NCI-H1105 treated with DMSO at 0.1 percent for 48 hours (cell line): ENCODE data around the gene SERPINB5.
A peak's percentile ranks its signal among the peaks of the same experiment; 100 is the strongest.
"Not testable (repeated sequence)": the region's sequence is repeated elsewhere in the genome, so short reads cannot be mapped to it uniquely, and the experiment has no call there.

Source experiments
- DNase-seq: peaks from one replicate; lab custom pipeline; 2025; lab: John Stamatoyannopoulos, UW

Gene SERPINB5, protein sequence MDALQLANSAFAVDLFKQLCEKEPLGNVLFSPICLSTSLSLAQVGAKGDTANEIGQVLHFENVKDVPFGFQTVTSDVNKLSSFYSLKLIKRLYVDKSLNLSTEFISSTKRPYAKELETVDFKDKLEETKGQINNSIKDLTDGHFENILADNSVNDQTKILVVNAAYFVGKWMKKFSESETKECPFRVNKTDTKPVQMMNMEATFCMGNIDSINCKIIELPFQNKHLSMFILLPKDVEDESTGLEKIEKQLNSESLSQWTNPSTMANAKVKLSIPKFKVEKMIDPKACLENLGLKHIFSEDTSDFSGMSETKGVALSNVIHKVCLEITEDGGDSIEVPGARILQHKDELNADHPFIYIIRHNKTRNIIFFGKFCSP

DNA sequence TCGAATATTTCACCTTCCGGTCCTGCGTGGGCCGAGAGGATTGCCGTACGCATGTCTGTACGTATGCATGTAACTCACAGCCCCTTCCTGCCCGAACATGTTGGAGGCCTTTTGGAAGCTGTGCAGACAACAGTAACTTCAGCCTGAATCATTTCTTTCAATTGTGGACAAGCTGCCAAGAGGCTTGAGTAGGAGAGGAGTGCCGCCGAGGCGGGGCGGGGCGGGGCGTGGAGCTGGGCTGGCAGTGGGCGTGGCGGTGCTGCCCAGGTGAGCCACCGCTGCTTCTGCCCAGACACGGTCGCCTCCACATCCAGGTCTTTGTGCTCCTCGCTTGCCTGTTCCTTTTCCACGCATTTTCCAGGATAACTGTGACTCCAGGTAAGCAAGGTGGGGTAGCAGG lies at the start of gene SERPINB5:
Gene SERPINB5 (plus strand): TSS at position 291 of the 400 bp plus-strand sequence. CDS start 7,471 bp downstream, outside the sequence.
- peak; percentile 97 for DNase-seq

DNA sequence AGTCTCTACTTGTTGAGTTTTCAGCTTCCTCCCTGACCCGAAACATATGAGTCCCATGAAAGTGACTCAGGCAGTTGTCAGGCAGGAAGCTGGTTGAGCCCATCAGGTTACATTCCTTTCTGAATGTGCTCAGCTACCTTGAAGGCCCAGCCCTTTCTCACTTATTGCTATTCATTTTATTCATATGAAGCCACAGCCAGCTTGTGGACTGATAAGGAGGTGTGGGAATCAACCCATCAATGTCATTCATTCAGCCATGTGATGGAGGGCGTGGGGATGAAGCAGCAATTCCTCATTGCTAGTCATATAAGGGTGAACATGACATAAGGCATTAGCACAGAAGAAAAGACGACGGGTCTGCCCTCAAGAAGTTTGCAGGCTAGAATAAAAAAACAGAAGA lies 49.2 kb upstream of the SERPINB5 start:
- no peak for DNase-seq

DNA sequence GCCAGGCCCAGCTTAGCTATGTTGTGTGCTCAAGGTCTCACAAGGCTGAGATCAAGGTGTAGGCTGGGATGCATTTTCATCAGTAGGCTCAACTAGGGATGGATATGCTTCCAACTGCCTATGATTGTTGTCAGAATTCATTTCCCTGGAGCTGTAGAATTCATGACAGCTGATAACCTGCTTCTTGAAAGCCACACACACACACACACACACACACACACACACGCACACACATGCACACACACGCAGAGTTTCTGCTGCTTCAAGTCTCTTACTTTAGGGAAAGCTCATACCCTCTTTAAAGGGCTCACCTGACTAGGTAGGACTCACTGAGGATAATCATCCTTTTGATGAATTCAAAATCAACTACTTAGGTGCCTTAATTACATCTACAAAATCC lies 46.2 kb upstream of the SERPINB5 start:
- DNase-seq: no peak

DNA sequence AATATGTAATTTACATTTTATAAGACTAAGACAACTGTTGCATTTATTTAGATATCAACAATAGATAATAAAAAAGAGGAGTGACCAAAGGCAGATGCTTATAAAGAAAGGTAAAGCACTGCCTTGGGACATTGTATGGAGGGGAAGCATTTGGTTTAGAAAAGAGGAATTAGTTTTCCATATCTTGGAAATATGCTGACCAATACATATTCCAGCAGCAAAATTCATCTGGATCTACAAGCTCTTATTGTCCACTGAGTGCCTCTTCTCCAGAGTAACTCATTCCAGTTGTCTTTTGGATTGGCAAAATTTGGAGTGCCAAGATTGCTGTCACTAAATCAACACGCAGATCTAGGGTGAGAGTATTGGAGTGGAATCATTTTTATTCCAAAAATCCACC lies 45.6 kb upstream of the SERPINB5 start:
- DNase-seq: no peak

DNA sequence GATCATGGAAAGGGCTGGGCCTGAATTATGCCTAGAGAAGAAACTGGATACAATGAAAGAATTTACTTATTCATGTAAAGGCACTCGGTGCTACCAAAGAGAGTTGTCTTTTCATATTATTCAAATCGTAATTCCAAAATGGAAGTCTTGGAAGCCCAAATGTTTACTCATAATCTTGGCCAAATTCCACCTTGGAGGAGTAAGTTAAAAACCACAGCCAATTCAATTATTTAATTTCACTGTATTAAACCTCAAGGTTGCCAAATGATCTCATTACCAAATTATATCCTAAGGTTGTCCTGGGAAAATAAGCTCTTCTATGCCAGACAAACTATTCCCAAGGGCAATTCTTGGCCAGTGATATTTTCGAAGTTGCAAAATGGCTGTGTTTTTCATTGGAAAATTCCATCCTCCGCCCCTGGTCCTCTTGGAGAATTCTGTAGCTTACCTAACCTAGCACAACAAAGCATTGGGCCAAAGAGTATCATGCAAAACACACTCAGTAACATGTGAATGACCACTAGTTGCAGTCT lies 43.4 kb upstream of the SERPINB5 start:
- DNase-seq: no peak

DNA sequence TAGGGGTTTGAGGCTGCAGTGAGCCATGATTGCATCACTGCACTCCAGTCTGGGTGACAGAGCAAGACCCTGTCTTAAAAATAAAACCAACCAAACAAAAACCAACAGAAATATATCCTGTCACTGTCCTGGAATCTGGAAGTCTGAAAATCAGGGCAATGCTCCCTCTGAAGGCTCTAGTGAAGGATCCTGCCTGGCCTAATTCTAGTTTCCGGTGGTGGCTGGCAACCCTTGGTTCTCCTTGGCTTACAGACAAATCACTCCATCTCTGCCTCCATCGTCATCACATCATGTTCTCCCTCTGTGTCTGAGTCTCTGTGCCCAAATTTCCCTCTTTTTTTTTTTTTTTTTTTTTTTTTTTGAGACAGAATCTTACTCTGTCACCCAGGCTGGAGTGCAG lies 38.6 kb upstream of the SERPINB5 start:
- DNase-seq: no peak

DNA sequence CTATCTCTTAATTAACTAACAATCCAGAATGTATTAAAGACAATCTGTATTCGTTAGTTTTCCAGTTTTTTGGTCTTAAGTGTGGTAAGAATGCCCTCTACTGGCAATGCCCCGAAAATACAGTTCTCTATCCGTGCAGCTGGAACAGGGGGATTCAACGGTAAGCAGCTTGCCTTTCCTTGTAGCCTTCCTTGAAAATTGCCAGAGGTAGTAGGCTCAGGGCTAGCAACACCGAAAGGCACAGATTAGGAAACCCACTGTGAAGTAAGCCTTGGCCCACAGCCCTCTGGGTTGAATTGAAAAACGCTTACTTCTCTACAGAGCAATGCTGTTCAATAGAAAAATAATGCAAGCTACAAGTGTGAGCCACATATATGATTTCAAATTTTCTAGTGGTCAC lies 37.4 kb upstream of the SERPINB5 start:
- peak; percentile 77 for DNase-seq

DNA sequence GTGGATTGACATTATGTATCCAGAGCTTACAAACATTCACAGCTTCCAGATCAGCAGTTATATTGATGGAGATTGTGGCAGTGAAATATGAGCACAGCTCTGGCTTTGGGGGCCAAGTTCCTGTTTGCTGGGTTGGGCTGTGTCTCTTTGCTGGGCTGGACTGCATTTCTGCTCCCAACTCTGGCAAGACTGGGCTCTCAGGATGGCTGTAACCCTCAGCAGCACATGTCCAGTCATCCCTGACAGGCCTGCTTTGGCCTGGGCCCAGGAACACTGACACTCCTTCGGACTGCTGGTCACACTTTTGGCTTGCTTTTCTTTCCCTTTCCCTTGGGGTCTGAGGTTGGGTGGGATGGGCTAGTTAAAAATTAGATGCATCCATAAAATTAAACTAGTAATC lies 36.5 kb upstream of the SERPINB5 start:
- no peak for DNase-seq

DNA sequence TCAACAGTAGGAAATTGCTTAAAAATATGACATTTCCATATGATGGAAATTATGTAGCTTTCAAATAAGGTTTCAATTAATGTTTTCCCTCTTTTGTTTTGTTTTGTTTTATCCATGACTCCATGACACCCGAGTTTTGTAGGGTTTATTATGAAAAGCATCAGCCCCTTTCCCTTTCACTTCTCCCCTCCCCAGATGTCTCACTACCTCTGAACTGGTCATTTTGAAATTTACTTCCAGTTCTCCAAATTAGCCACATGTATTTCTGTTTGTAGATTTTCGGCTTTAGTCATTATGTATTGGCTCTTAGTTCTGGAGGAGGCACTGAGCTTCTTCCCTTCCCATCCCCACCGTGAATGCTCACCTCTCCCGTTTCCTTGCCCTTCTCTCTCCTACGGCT lies 35.9 kb upstream of the SERPINB5 start:
- no peak for DNase-seq

DNA sequence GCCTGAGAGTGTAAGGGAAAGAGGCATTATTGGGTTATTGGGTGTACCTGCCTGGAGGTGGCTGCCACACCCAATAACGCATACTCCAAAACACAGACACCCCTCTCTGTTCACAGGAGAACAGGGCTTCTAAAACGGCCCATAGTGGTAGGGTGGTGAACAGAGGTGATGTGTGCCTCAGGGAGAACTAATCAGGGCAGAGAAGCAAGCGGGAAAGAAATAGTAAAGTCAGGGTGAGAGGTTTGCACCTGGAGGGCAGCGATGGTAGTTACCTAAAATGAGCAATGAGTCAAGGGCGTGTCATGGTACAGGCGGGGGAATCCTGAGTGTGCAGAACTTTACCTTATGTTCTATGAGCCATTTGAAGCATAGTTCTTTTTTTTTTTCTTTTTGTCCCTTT lies 32.9 kb upstream of the SERPINB5 start:
- DNase-seq: no peak

DNA sequence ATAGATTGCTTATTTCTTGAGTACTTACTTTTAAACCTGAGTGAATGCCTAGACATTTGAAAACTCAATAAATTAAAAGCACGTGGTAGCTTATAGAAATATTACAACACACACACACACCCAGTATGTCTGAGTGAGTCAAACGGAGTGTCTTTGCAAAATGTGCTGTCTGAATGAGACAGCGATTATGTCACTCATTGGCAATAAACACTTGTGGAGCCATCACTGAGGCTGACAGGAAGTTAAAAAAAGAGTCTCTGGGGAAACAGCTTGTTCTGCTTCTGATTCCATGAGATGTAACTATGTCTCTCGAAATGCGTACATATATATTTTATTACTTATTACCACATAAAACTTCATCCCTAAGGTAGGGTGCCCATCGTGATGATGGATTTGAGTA lies 32.2 kb upstream of the SERPINB5 start:
- DNase-seq: no peak

DNA sequence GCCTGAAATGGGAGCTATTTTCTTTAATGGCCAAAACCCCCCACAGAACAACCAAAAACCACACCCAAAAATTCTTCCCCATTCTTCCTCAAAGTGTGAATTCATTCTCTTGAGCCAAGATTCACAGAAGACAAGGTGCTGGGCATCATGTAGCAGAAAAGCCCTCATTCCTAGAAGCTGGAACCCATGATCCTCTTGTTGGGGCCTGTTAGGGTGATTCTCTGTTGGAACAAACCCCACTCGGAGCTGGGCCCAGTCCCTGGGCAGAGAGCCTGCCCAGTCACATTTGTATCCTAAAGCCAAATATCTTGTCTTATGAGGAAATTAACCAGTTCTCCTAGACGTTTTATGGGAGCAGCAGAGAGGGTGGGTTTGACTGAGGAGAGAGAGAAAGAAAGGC lies 31.7 kb upstream of the SERPINB5 start:
- DNase-seq: no peak

DNA sequence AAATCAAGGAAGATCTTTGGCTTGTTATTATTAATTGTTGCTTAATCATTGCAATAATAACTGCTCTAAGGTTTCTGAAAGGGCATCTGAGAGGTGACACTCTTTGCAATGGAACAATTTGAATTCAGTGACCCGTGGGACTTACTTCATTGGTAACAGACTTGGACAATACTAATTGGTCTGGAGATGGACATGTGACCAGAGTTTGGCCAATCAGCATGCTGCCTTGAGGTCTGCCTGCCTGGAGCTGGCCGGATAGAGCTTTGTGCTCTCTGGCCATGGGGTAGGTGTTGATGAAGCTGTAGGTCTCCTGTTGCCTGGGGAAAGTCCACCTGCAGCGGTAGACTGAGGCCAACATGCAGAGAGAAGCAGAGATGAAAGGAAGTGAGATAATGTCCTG lies 30.5 kb upstream of the SERPINB5 start:
- no peak for DNase-seq

DNA sequence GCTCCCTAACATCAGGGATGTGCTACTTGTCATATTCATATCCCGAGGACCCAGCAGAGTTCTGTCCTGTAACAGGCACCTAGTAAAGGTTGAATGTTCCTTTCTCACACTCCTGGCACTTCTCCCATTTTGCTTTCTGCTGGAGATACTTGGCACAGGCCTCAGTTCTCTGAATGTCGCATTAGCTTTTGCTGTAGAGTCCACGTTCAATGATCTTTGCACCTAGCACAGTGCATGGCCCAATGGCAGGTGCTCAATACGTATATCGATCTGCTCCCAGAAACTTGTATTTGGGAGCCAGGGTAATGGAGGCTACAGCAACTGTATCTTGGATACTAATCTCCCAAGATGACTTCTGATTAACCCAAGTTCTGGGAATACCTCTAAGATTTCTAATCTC lies 29.7 kb upstream of the SERPINB5 start:
- no peak for DNase-seq

DNA sequence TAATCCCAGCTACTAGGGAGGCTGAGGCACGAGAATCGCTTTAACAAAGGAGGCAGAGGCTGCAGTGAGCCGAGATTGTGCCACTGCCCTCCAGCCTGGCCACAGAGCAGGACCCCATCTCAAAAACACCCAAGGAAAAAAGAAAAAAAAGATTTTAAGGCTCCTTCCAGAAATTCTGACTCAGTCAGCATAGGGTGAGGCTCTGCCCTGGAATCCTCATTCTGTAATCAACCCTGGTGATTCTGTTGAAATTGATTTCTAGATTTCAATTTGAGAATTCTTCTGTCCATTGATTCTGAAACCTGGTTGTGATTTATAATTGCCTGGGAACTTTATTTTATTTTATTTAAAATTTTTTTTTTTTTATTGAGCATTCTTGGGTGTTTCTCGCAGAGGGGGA lies 27.3 kb upstream of the SERPINB5 start:
- DNase-seq: no peak

DNA sequence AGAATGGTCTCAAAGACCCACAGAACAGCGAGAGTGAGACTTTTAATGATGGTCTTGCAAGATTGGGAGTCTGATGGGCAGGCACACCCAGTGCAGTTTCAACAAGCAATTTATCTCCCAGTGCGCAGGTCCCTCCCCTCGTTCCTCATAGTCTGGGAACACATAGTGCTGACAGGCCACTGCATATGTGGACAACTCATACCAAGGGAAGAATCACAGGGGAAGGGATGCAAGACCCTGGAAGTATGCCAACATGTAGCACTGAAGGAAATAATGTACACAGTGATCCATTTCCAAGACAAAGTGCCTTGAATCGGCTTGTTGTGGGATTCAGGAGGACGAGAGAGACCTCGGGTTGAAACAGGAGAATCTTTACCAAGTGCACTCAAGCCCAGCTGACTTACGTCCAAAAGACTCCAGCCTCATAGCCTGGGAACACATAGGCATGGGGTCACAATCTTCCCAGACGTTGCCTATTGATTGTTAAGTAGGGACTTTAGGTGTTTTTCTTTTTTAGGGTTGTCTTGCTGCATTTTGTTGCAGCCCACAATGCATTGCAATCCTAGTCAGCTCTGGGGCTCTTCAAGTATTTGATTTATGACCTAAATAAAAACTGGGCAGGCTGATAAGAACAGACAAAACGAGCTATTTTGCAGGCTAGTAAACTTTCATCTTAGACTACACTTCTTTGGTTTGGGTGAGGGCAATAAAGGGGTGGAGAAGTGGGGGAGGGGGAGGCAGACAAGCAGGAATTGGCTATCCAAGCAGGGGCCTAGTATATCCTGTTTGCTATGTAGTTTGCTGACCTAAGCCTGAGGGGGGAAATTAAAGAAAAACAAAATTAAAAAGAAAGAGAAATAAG lies 24.7 kb upstream of the SERPINB5 start:
- DNase-seq: no peak

DNA sequence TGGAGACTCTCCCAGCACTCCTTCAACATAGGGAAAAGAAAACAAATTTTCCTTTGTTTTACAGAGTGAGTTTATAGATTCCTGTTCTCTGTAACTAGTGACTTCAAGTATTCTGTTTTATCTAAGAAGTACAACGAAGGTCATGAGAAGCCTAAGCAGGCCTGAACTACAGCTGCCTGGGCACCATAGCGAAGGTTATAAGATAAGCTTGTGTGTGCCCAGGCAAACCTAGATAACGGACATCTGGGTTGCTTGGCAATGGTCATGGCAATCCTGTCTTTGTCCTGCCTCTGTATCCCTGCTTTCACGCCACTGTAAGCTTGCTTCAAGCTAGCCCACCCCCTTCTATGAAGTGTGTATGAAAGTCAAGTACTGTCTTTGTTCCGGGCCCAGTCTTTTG lies 24.0 kb upstream of the SERPINB5 start:
- not testable (repeated sequence) for DNase-seq

DNA sequence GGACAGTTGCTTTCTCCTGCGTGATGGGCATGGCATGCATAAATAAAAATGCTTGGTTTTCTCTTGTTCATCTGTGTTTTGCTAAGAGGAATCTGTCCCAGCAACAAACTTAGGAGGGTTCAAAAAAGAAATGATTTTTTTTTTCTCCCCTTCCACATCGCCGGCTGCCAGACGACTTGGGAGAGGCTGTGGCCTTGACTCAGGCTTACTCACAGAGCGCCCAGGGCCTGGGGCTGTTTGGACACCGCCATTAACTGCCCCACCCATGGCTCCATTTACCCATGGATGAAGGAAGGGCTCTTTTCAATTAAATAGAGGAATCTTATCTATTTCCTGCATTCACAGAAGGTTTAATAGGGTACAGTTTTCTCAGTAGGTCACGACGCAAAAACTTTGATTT lies 22.3 kb upstream of the SERPINB5 start:
- DNase-seq: no peak

DNA sequence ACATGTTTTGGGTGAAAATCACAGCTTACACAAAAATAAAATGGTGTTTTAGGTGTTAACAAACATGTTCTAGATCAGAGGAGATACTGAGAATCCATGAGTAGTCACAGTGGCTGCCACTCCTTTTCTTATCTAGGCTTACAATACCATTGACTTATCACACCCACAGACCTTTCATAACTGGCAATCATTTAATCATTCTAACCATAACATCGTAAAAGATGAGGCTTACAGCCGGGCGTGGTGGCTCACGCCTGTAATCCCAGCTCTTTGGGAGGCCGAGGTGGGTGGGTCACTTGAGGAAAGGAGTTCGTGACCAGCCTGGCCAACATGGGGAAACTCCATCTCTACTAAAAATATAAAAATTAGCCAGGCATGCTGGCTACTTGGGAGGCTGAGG lies 18.8 kb upstream of the SERPINB5 start:
- DNase-seq: no peak

DNA sequence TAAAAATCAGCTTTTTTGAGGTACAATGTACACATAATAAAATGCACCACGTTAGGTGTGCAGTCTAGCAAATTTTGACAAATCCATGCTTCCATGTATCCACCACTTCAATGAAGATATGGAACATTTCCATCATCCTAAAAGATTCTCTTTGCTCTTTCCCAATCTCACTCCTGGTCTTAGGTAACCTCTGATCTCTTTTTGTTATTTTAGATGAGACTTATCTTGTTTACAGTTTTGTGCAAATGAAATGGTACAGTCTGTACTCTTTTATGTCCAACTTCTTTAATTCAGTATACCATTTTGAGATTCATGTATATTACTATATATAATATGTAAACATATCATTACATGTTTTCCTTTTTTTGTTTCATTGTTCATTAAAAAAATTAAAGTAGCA lies 16.3 kb upstream of the SERPINB5 start:
- no peak for DNase-seq

DNA sequence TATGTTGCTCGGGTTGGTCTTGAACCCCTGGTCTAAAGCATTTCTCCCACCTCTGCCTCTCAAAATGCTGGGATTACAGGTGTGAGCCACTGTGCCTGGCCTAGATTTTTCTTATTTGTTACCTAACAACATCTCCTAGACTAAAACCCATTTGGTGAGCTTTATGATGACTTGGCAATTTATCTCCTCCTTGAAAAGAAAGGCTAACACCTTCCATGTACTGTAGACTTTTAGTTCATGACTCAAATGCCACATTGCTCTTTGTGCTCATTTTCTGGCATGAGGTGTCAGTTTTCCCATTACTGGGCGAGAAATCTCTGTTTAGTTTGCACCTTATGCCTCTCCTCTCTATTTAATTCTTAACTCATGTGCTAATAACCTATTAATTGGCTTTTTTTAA lies 12.3 kb upstream of the SERPINB5 start:
- no peak for DNase-seq

DNA sequence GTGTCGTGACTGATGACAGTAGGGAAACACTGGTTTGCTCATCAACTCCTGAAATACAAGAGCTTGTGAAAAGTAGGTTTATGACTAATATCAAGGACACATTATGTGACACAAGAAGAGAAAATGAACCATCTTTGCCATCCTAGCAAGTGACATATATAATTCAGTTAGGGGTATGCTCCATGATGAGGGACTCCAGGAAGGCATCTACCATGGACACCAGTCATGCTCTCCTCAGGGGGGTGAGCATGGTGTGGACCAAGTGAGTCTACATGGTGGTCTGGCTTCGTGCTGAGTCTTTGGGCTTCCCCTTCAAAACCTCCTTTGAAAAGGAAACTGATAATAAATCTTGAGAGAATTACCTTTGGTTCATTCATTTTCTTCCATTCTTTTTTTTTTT lies 11.7 kb upstream of the SERPINB5 start:
- DNase-seq: no peak

DNA sequence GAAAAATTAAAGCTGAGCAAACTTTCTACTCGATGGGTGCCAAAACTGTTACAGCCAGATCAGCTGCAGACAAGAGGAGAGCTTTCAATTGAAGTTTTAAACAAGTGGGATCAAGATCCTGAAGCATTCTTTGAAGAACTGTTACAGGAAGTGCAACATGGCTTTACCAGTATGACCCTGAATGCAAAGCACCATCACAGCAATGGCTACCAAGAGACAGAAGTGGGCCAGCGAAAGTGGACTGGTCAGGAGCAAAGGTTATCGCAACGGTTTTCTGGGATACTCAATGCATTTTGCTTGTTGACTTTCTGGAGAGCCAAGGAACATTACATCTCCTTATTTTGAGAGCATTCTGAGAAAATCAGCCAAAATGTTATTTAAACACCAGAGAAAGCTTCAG lies 9.1 kb upstream of the SERPINB5 start:
- no peak for DNase-seq
